Right lobe of liver (tissue), 4 donors: Measurements from ENCODE around the gene TLR9.

Source experiments
- POLR2A ChIP-seq: fragments of 450-650 bp; IDR thresholded peaks from one replicate; pipeline ENCODE4 v1.6.1; 2017; ENCODE audit warnings: antibody characterized with exemption, mild to moderate bottlenecking
- TF ChIP-seq, protein P1 (sequence below), 4 donors: fragments of 200-600 bp in 3 of 4; fragments of 450-650 bp in 1 of 4; IDR thresholded peaks; one replicate each; pipeline versions ENCODE4 v1.5.1 to v1.8.0; 2016 to 2022; ENCODE audit warnings: antibody characterized with exemption in 4 of 4, mild to moderate bottlenecking in 2 of 4
- donor health status: DM: no; HTN: no; CAD: no.
- donor health status: DM: no; HTN: no; CAD: no.
- donor health status: DM: no; HTN: yes; CAD: no.

DNA sequence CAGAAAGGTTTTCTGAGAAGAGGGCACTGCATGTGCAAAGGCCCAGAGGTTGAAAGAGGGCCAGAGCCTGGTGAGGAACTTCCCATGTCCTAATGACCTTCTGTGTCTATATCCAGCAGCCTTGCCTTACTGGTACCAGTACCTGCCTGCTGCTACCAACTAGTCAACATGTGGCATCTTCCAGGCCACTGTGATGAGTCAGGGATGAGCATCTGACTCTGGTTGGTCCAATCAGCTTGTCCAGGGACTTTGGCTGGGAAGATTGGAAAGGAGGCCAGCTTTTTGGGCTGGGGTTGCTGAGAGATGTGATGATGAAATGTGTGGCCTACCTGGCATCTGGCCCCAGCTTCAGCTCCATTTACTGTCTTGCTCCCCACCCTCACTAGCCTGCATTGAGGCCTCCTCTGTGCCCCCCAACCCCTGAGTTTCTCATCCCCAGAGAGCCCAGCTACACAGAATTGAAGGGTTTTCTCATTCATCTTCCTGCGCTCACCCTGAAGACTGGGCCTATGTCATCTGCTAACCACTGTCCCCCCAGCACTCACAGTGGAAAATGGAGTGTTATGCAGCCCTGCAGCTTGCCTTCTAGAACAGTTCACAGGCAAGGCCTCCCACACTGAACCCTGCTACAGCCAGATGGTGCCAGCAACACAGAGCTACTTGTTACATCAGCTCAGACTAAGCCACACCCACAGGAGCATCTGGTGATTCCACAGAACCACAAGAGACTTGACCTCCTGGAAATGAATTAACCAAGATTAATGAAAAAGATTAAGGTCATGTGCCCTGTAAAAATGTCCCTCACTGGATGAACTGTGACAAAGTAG is 14.8 kb upstream of the TLR9 start:
- no peak for TF ChIP-seq POLR2A
- TF ChIP-seq, protein P1, sequence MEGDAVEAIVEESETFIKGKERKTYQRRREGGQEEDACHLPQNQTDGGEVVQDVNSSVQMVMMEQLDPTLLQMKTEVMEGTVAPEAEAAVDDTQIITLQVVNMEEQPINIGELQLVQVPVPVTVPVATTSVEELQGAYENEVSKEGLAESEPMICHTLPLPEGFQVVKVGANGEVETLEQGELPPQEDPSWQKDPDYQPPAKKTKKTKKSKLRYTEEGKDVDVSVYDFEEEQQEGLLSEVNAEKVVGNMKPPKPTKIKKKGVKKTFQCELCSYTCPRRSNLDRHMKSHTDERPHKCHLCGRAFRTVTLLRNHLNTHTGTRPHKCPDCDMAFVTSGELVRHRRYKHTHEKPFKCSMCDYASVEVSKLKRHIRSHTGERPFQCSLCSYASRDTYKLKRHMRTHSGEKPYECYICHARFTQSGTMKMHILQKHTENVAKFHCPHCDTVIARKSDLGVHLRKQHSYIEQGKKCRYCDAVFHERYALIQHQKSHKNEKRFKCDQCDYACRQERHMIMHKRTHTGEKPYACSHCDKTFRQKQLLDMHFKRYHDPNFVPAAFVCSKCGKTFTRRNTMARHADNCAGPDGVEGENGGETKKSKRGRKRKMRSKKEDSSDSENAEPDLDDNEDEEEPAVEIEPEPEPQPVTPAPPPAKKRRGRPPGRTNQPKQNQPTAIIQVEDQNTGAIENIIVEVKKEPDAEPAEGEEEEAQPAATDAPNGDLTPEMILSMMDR (IDR thresholded peaks at IDR 0.05): peak in 1 of 4 donors; percentile 14
